IPS-15b (cell line): ENCODE measurements around the gene APAF1.

ENCODE experiments used
- H3K27me3 ChIP-seq: one replicate; pipeline ENCODE4 v1.6.1; 2013; ENCODE audit warnings: low read length; ENCODE audit not compliant: control insufficient read depth, insufficient read depth
- H3K36me3 ChIP-seq: one replicate; pipeline ENCODE4 v1.6.1; 2013; ENCODE audit warnings: low read length; ENCODE audit not compliant: control insufficient read depth, insufficient read depth
- H3K4me1 ChIP-seq: one replicate; pipeline ENCODE4 v1.6.1; 2013; ENCODE audit warnings: mild to moderate bottlenecking, low read length; ENCODE audit not compliant: control insufficient read depth, insufficient read depth
- H3K4me3 ChIP-seq: one replicate; pipeline ENCODE4 v1.5.1; 2013; ENCODE audit warnings: low read depth, low read length
- H3K9ac ChIP-seq: one replicate; pipeline ENCODE4 v1.6.1; 2013; ENCODE audit warnings: low read depth, mild to moderate bottlenecking, low read length
- H3K9me3 ChIP-seq: one replicate; pipeline ENCODE4 v1.6.1; 2013; ENCODE audit warnings: mild to moderate bottlenecking, low read length; ENCODE audit not compliant: control insufficient read depth, insufficient read depth

APAF1 gene

DNA sequence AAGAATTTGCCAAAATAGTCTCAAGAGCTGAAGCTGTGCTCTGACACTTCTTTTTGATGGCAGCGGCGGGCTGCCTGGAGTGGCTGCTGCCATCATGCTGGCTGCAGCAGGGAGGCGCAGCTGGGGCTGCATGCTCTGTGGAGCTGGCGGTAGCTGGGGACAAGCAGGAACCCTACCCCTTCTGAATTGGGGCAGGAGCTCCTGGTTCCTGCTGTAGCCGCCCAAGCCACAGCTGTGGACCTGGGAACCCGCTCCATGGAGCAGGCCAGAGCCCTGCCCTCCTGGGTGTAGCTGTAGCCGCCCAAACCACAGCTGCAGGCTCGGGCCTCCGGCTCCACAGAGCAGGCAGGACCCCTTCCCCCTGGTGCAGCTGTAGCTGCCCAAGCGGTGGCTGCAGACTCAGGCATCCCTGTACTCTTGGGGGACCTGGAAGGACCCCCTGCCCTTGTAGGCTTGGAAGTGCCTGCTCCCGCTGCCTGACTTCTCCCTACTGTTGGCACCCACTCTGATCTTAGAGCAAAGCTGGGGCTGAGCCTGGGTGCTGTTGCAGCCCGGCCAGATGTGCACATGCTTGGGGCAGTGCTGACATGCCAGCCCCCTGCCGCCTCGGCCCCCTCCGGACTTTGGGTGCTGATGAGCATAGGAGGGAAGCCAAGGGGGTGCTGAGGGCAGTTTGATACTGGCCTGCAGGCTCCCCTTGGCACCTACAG, 33.3 kb downstream of the APAF1 start:
- H3K4me1 ChIP-seq: no peaks in the 10 kb centered on the region
- H3K4me3 ChIP-seq: no peak overlapping the region
- H3K27me3 ChIP-seq: no peaks in the 10 kb centered on the region
- peaks cover 23% of the 10 kb centered on the region for H3K36me3 ChIP-seq
- no peak overlapping the region for H3K9ac ChIP-seq
- no peaks in the 10 kb centered on the region for H3K9me3 ChIP-seq

DNA sequence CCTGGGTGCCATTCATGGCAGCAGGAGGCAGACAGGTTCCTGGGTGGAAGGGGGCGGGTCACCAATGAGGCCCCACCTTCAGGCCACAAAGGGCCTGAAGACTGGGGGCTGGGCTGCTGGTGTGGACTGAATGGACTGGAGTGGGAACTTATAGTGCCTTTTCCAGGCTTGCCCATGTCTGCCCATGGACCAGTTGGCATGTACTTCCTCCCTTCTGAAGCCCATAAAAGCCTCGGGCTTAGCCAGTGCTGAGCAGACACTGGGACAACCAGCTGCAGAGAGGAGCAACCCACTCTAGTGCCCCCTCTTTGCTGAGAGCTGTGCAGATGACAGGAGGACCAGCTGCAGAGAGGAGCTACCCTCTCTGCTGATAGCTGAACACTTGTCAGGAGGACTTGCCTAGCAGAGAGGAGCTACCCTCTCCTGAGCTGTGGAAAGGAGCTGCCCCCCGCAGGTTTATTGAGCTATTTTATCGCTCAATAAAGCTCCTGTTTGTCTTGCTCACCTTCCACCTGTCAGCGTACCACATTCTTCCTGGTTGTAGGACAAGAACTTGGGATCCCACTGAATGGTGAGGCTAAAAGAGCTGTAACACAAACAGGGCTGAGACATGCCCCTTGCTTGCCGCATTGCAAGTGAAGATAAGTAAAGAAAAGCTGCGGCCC, 34.0 kb downstream of the APAF1 start:
- H3K27me3 ChIP-seq: no peaks in the 10 kb centered on the region
- H3K4me1 ChIP-seq: no peaks in the 10 kb centered on the region
- H3K36me3 ChIP-seq: peaks cover 23% of the 10 kb centered on the region
- no peak overlapping the region for H3K9ac ChIP-seq
- H3K9me3 ChIP-seq: no peaks in the 10 kb centered on the region
- H3K4me3 ChIP-seq: no peak overlapping the region

GRCh38 chr12:98679611-98680005, 34.5 kb downstream of the APAF1 start:
- H3K4me1 ChIP-seq: no peaks in the 10 kb centered on the region
- H3K9me3 ChIP-seq: no peaks in the 10 kb centered on the region
- H3K9ac ChIP-seq: no peak overlapping the region
- no peaks in the 10 kb centered on the region for H3K27me3 ChIP-seq
- no peak overlapping the region for H3K4me3 ChIP-seq
- peaks cover 23% of the 10 kb centered on the region for H3K36me3 ChIP-seq

DNA sequence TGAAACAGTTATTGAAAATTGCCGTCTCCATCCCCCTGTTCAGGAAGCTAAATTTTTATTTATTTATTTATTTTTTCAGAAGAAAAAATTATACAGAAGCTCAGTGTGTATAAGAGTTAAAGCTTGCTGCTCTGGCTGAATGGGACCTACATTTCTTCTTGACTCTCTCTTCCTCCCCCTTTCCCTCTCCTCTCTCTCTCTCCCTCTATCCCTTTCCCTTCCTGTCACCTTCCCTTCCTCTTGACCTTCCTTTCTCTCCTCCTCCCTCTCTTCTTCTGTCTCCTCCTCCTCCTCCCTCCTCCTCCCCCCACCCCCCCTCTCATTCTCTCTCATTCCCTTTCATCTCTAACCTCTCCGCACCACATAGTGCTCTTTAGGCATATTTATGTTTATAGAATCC, 39.1 kb downstream of the APAF1 start:
- no peak overlapping the region for H3K9ac ChIP-seq
- no peak overlapping the region for H3K4me3 ChIP-seq
- no peaks in the 10 kb centered on the region for H3K4me1 ChIP-seq
- no peaks in the 10 kb centered on the region for H3K9me3 ChIP-seq
- H3K36me3 ChIP-seq: peaks cover 18% of the 10 kb centered on the region
- H3K27me3 ChIP-seq: no peaks in the 10 kb centered on the region

DNA sequence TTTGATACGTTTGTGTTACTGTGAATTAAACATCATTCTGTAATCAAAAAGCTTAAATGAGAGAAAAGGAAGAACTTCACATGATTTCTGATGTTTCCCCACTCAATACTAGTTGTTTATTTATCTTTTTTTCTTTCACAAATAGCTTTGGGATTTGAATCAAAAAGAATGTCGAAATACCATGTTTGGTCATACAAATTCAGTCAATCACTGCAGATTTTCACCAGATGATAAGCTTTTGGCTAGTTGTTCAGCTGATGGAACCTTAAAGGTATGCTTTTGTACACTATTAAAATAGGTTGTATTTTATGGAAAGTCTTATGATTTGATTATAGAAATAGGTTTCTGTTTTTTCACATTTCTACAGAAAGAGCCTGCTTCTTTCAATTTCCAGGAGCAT, 41.5 kb downstream of the APAF1 start:
- Histone ChIP-seq H3K9me3 (no peaks in the 10 kb centered on the region), H3K36me3 (peaks cover 3% of the 10 kb centered on the region), H3K4me3 (no peak overlapping the region), H3K27me3 (no peaks in the 10 kb centered on the region), H3K4me1 (no peaks in the 10 kb centered on the region), H3K9ac (no peak overlapping the region)

GRCh38 chr12:98691351-98691750, 46.3 kb downstream of the APAF1 start:
- Histone ChIP-seq H3K27me3 (no peaks in the 10 kb centered on the region), H3K4me1 (peaks cover 6% of the 10 kb centered on the region), H3K36me3 (no peaks in the 10 kb centered on the region), H3K9me3 (no peaks in the 10 kb centered on the region), H3K4me3 (no peak overlapping the region), H3K9ac (no peak overlapping the region)

GRCh38 chr12:98696036-98696646, 51.1 kb downstream of the APAF1 start:
- Histone ChIP-seq H3K9ac (no peak overlapping the region), H3K9me3 (no peaks in the 10 kb centered on the region), H3K4me1 (peaks cover 9% of the 10 kb centered on the region), H3K36me3 (no peaks in the 10 kb centered on the region), H3K27me3 (peaks cover 7% of the 10 kb centered on the region), H3K4me3 (peak overlapping the region; percentile 3)

GRCh38 chr12:98697209-98697608, 52.1 kb downstream of the APAF1 start:
- Histone ChIP-seq H3K9ac (no peak overlapping the region), H3K4me3 (no peak overlapping the region), H3K9me3 (no peaks in the 10 kb centered on the region), H3K36me3 (no peaks in the 10 kb centered on the region), H3K27me3 (peaks cover 7% of the 10 kb centered on the region), H3K4me1 (peaks cover 9% of the 10 kb centered on the region)

DNA sequence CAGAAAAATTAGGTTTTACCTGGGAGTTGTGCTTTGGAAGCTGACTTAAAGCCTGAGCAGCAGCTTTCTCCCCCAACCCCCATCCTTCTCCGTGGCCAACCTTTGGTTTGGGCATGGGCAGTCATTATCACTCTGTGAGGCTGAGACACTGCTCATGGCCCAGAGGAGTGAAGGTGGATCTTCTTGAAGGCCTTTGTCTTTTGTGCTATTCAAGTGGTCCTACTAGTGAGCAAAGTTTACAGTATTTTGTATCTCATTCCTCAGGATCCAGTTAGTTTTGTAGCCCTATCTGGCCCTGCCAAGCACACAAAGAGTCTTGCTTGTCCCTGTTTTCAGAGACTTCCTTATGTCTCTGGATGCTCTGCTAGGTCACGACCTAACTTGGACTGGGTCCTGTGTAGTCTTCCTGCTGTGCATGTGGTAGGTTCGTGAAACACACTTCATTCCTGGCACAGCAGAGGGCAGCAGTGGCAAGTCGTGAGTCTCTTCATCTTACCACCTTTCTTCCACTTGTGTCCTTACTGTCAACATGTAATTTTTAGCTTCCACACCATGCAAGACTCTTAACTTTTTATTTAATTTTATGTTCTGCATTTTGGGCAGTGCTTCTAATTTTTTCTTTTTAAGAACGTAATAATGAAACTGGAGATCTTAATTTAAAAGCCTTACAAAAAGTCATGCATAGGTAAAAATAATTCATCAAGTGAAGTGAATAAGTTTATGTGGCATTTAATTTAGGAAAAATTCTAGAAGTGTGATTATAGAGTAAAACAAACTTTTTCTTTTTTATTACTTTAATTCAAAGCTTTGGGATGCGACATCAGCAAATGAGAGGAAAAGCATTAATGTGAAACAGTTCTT, 53.7 kb downstream of the APAF1 start:
- H3K36me3 ChIP-seq: no peaks in the 10 kb centered on the region
- H3K4me1 ChIP-seq: peaks cover 9% of the 10 kb centered on the region
- H3K9ac ChIP-seq: no peak overlapping the region
- no peak overlapping the region for H3K4me3 ChIP-seq
- H3K27me3 ChIP-seq: peaks cover 7% of the 10 kb centered on the region
- H3K9me3 ChIP-seq: no peaks in the 10 kb centered on the region

- peaks cover 7% of the 10 kb centered on the region for H3K27me3 ChIP-seq
- no peaks in the 10 kb centered on the region for H3K36me3 ChIP-seq
- no peak overlapping the region for H3K4me3 ChIP-seq
- peaks cover 9% of the 10 kb centered on the region for H3K4me1 ChIP-seq
- no peak overlapping the region for H3K9ac ChIP-seq
- H3K9me3 ChIP-seq: no peaks in the 10 kb centered on the region
These were observed 54.5 kb downstream of the APAF1 start for GRCh38 chr12:98699586-98699985.

GRCh38 chr12:98701166-98701565, 56.1 kb downstream of the APAF1 start:
- no peak overlapping the region for H3K4me3 ChIP-seq

More at GRCh38 chr12:98701166-98701565, 56.1 kb downstream of the APAF1 start:
- Histone ChIP-seq H3K9ac (no peak overlapping the region), H3K36me3 (no peaks in the 10 kb centered on the region), H3K9me3 (no peaks in the 10 kb centered on the region), H3K27me3 (peaks cover 7% of the 10 kb centered on the region), H3K4me1 (peaks cover 5% of the 10 kb centered on the region)
